ENCODE measurements around the gene PACS2.

- TF ChIP-seq CTCF (IDR thresholded peaks at IDR 0.05) = no peak
- no peak for TF ChIP-seq POLR2A (IDR thresholded peaks at IDR 0.05)
- TF ChIP-seq POLR2AphosphoS5 (IDR thresholded peaks at IDR 0.05) = no peak
Measured at GRCh38 chr14:105311838-105312237, 2.7 kb upstream of the PACS2 start.

Measured in prostate gland (tissue), 2 donors.